ENCODE results near the gene RSPO1.

Gene RSPO1

GRCh38 chr1:37630426-37631028, 4.2 kb downstream of the RSPO1 start:
- Histone ChIP-seq H3K27me3 (ENCODE audit: control insufficient read depth, insufficient read depth, low read length) (peaks cover 73% of the 10 kb centered on the region), H3K36me3 (ENCODE audit: control insufficient read depth, insufficient read depth, low read length) (no peaks in the 10 kb centered on the region), H3K9me3 (ENCODE audit: control insufficient read depth, low read length) (no peaks in the 10 kb centered on the region), H3K4me1 (ENCODE audit: control insufficient read depth, insufficient read depth, low read length) (no peaks in the 10 kb centered on the region), H3K4me3 (ENCODE audit: low read length) (no peak overlapping the region), H3K9ac (ENCODE audit: low read length) (no peak overlapping the region)

- Histone ChIP-seq H3K4me3 (ENCODE audit: low read length) (no peak overlapping the region), H3K36me3 (ENCODE audit: control insufficient read depth, insufficient read depth, low read length) (no peaks in the 10 kb centered on the region), H3K27me3 (ENCODE audit: control insufficient read depth, insufficient read depth, low read length) (peaks cover 71% of the 10 kb centered on the region), H3K9me3 (ENCODE audit: control insufficient read depth, low read length) (no peaks in the 10 kb centered on the region), H3K4me1 (ENCODE audit: control insufficient read depth, insufficient read depth, low read length) (no peaks in the 10 kb centered on the region), H3K9ac (ENCODE audit: low read length) (no peak overlapping the region)
These were observed 4.8 kb downstream of the RSPO1 start for GRCh38 chr1:37629726-37630425.

GRCh38 chr1:37629008-37629407, 5.7 kb downstream of the RSPO1 start:
- H3K4me1 ChIP-seq (ENCODE audit: control insufficient read depth, insufficient read depth, low read length), result no peaks in the 10 kb centered on the region
- peaks cover 63% of the 10 kb centered on the region for H3K27me3 ChIP-seq (ENCODE audit: control insufficient read depth, insufficient read depth, low read length)
- no peak overlapping the region for H3K4me3 ChIP-seq (ENCODE audit: low read length)
- H3K9me3 ChIP-seq (ENCODE audit: control insufficient read depth, low read length), result no peaks in the 10 kb centered on the region
- H3K36me3 ChIP-seq (ENCODE audit: control insufficient read depth, insufficient read depth, low read length), result no peaks in the 10 kb centered on the region
- H3K9ac ChIP-seq (ENCODE audit: low read length), result no peak overlapping the region

- no peaks in the 10 kb centered on the region for H3K4me1 ChIP-seq (ENCODE audit: control insufficient read depth, insufficient read depth, low read length)
- H3K27me3 ChIP-seq (ENCODE audit: control insufficient read depth, insufficient read depth, low read length), result peaks cover 54% of the 10 kb centered on the region
- no peaks in the 10 kb centered on the region for H3K9me3 ChIP-seq (ENCODE audit: control insufficient read depth, low read length)
These were observed 6.6 kb downstream of the RSPO1 start for GRCh38 chr1:37628026-37628556.

GRCh38 chr1:37622131-37622530, 12.6 kb downstream of the RSPO1 start:
- Histone ChIP-seq H3K36me3 (ENCODE audit: control insufficient read depth, insufficient read depth, low read length) (no peaks in the 10 kb centered on the region), H3K4me3 (ENCODE audit: low read length) (no peak overlapping the region), H3K27me3 (ENCODE audit: control insufficient read depth, insufficient read depth, low read length) (peaks cover 24% of the 10 kb centered on the region), H3K9me3 (ENCODE audit: control insufficient read depth, low read length) (no peaks in the 10 kb centered on the region), H3K9ac (ENCODE audit: low read length) (no peak overlapping the region), H3K4me1 (ENCODE audit: control insufficient read depth, insufficient read depth, low read length) (no peaks in the 10 kb centered on the region)

More at GRCh38 chr1:37628026-37628556, 6.6 kb downstream of the RSPO1 start:
- no peaks in the 10 kb centered on the region for H3K36me3 ChIP-seq (ENCODE audit: control insufficient read depth, insufficient read depth, low read length)
- H3K9ac ChIP-seq (ENCODE audit: low read length), result no peak overlapping the region
- H3K4me3 ChIP-seq (ENCODE audit: low read length), result no peak overlapping the region

GRCh38 chr1:37621326-37621870, 13.3 kb downstream of the RSPO1 start:
- Histone ChIP-seq H3K9me3 (ENCODE audit: control insufficient read depth, low read length) (no peaks in the 10 kb centered on the region), H3K4me3 (ENCODE audit: low read length) (no peak overlapping the region), H3K36me3 (ENCODE audit: control insufficient read depth, insufficient read depth, low read length) (no peaks in the 10 kb centered on the region), H3K9ac (ENCODE audit: low read length) (no peak overlapping the region), H3K4me1 (ENCODE audit: control insufficient read depth, insufficient read depth, low read length) (no peaks in the 10 kb centered on the region), H3K27me3 (ENCODE audit: control insufficient read depth, insufficient read depth, low read length) (peaks cover 24% of the 10 kb centered on the region)

- no peaks in the 10 kb centered on the region for H3K9me3 ChIP-seq (ENCODE audit: control insufficient read depth, low read length)
- no peaks in the 10 kb centered on the region for H3K4me1 ChIP-seq (ENCODE audit: control insufficient read depth, insufficient read depth, low read length)
- H3K4me3 ChIP-seq (ENCODE audit: low read length), result no peak overlapping the region
- H3K9ac ChIP-seq (ENCODE audit: low read length), result no peak overlapping the region
- no peaks in the 10 kb centered on the region for H3K36me3 ChIP-seq (ENCODE audit: control insufficient read depth, insufficient read depth, low read length)
- H3K27me3 ChIP-seq (ENCODE audit: control insufficient read depth, insufficient read depth, low read length), result peaks cover 29% of the 10 kb centered on the region
These were observed 14.0 kb downstream of the RSPO1 start for GRCh38 chr1:37620707-37621106.

- Histone ChIP-seq H3K4me1 (ENCODE audit: control insufficient read depth, insufficient read depth, low read length) (no peaks in the 10 kb centered on the region), H3K9me3 (ENCODE audit: control insufficient read depth, low read length) (no peaks in the 10 kb centered on the region), H3K27me3 (ENCODE audit: control insufficient read depth, insufficient read depth, low read length) (peaks cover 41% of the 10 kb centered on the region), H3K9ac (ENCODE audit: low read length) (no peak overlapping the region), H3K36me3 (ENCODE audit: control insufficient read depth, insufficient read depth, low read length) (no peaks in the 10 kb centered on the region), H3K4me3 (ENCODE audit: low read length) (no peak overlapping the region)
These were observed 18.4 kb downstream of the RSPO1 start for GRCh38 chr1:37616330-37616729.

- Histone ChIP-seq H3K4me1 (ENCODE audit: control insufficient read depth, insufficient read depth, low read length) (no peaks in the 10 kb centered on the region), H3K4me3 (ENCODE audit: low read length) (no peak overlapping the region), H3K9me3 (ENCODE audit: control insufficient read depth, low read length) (no peaks in the 10 kb centered on the region), H3K27me3 (ENCODE audit: control insufficient read depth, insufficient read depth, low read length) (peaks cover 35% of the 10 kb centered on the region), H3K9ac (ENCODE audit: low read length) (no peak overlapping the region), H3K36me3 (ENCODE audit: control insufficient read depth, insufficient read depth, low read length) (no peaks in the 10 kb centered on the region)
These were observed 20.6 kb downstream of the RSPO1 start for GRCh38 chr1:37614105-37614504.

GRCh38 chr1:37612186-37612585, 22.5 kb downstream of the RSPO1 start:
- Histone ChIP-seq H3K9ac (ENCODE audit: low read length) (no peak overlapping the region), H3K9me3 (ENCODE audit: control insufficient read depth, low read length) (no peaks in the 10 kb centered on the region), H3K4me1 (ENCODE audit: control insufficient read depth, insufficient read depth, low read length) (no peaks in the 10 kb centered on the region), H3K36me3 (ENCODE audit: control insufficient read depth, insufficient read depth, low read length) (no peaks in the 10 kb centered on the region), H3K27me3 (ENCODE audit: control insufficient read depth, insufficient read depth, low read length) (peaks cover 45% of the 10 kb centered on the region), H3K4me3 (ENCODE audit: low read length) (no peak overlapping the region)

- H3K36me3 ChIP-seq (ENCODE audit: control insufficient read depth, insufficient read depth, low read length), result no peaks in the 10 kb centered on the region
- H3K9ac ChIP-seq (ENCODE audit: low read length), result no peak overlapping the region
- no peaks in the 10 kb centered on the region for H3K9me3 ChIP-seq (ENCODE audit: control insufficient read depth, low read length)
- H3K4me3 ChIP-seq (ENCODE audit: low read length), result no peak overlapping the region
- H3K4me1 ChIP-seq (ENCODE audit: control insufficient read depth, insufficient read depth, low read length), result no peaks in the 10 kb centered on the region
- peaks cover 25% of the 10 kb centered on the region for H3K27me3 ChIP-seq (ENCODE audit: control insufficient read depth, insufficient read depth, low read length)
These were observed 24.7 kb downstream of the RSPO1 start for GRCh38 chr1:37609994-37610393.

- H3K27me3 ChIP-seq (ENCODE audit: control insufficient read depth, insufficient read depth, low read length), result peaks cover 19% of the 10 kb centered on the region
These were observed 25.7 kb downstream of the RSPO1 start for GRCh38 chr1:37609002-37609401.

More at GRCh38 chr1:37609002-37609401, 25.7 kb downstream of the RSPO1 start:
- Histone ChIP-seq H3K4me3 (ENCODE audit: low read length) (no peak overlapping the region), H3K36me3 (ENCODE audit: control insufficient read depth, insufficient read depth, low read length) (no peaks in the 10 kb centered on the region), H3K9me3 (ENCODE audit: control insufficient read depth, low read length) (no peaks in the 10 kb centered on the region), H3K9ac (ENCODE audit: low read length) (no peak overlapping the region), H3K4me1 (ENCODE audit: control insufficient read depth, insufficient read depth, low read length) (no peaks in the 10 kb centered on the region)

All from mucosa of stomach (tissue), 1 donor.